Measurements from ENCODE around the gene NEK10.
"Not testable (repeated sequence)": the region's sequence is repeated elsewhere in the genome, so short reads cannot be mapped to it uniquely, and the experiment has no call there.

NEK10 gene

GRCh38 chr3:27312044-27312668 lies 57.0 kb downstream of the NEK10 start:
- peak; percentile 75 for DNase-seq

- peak; percentile 69 for DNase-seq
Observed at GRCh38 chr3:27311400-27311799, 57.8 kb downstream of the NEK10 start.

- DNase-seq: no peak
Observed at GRCh38 chr3:27310688-27311087, 58.5 kb downstream of the NEK10 start.

GRCh38 chr3:27307566-27307965 lies 61.6 kb downstream of the NEK10 start:
- DNase-seq: peak; percentile 62

GRCh38 chr3:27302891-27303290 lies 66.3 kb downstream of the NEK10 start:
- no peak for DNase-seq

- not testable (repeated sequence) for DNase-seq
Observed at GRCh38 chr3:27298981-27299380, 70.2 kb downstream of the NEK10 start.

- DNase-seq: no peak
Observed at GRCh38 chr3:27293939-27294338, 75.2 kb downstream of the NEK10 start.

- no peak for DNase-seq
Observed at GRCh38 chr3:27290760-27291159, 78.4 kb downstream of the NEK10 start.

- no peak for DNase-seq
Observed at GRCh38 chr3:27289769-27290413, 79.3 kb downstream of the NEK10 start.

- DNase-seq: no peak
Observed at GRCh38 chr3:27287052-27287451, 82.1 kb downstream of the NEK10 start.

GRCh38 chr3:27286467-27286866 lies 82.7 kb downstream of the NEK10 start:
- not testable (repeated sequence) for DNase-seq

GRCh38 chr3:27285668-27286067 lies 83.5 kb downstream of the NEK10 start:
- DNase-seq: no peak

GRCh38 chr3:27281671-27282150 lies 87.5 kb downstream of the NEK10 start:
- peak; percentile 77 for DNase-seq

GRCh38 chr3:27279123-27279522 lies 90.1 kb downstream of the NEK10 start:
- DNase-seq: peak; percentile 48

GRCh38 chr3:27278383-27279055 lies 90.7 kb downstream of the NEK10 start:
- peak; percentile 3 for DNase-seq

GRCh38 chr3:27275441-27275990 lies 93.7 kb downstream of the NEK10 start:
- no peak for DNase-seq

GRCh38 chr3:27271890-27272289 lies 97.3 kb downstream of the NEK10 start:
- no peak for DNase-seq

- DNase-seq: no peak
Observed at GRCh38 chr3:27254896-27255295, 114.3 kb downstream of the NEK10 start.

- DNase-seq: peak; percentile 51
Observed at GRCh38 chr3:27253831-27254230, 115.4 kb downstream of the NEK10 start.

- no peak for DNase-seq
Observed at GRCh38 chr3:27253391-27253790, 115.8 kb downstream of the NEK10 start.

GRCh38 chr3:27252646-27253045 lies 116.5 kb downstream of the NEK10 start:
- no peak for DNase-seq

GRCh38 chr3:27244374-27244773 lies 124.8 kb downstream of the NEK10 start:
- no peak for DNase-seq

GRCh38 chr3:27239951-27240350 lies 129.2 kb downstream of the NEK10 start:
- no peak for DNase-seq

GRCh38 chr3:27228805-27229204 lies 140.4 kb downstream of the NEK10 start:
- DNase-seq: no peak
